ENCODE data around the gene CERK.

The CERK gene

DNA sequence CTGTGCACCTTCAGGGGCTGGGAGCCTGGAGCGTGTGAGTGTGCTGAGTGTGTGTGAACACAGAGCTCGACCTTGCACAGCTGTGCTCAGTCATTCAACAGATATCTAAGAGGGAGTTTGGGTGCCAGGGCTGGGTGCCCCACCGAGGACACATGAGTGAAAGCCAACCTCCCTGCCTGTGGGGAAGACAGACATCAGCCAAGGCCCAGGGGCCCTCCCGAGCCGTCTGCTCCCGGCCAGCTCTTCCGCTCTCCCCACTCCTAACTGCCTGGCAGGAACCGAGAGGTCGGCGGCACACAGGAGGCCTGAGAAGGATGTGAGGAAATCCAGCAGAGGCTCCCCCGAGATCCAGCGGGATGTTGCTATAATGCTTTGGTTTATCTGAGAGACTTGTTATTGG, 32.0 kb downstream of the CERK start:
- Histone ChIP-seq H3K4me2 (ENCODE audit: low read length) (no peak overlapping the region), H3K27me3 (ENCODE audit: control insufficient read depth, insufficient read depth, low read length) (no peaks in the 10 kb centered on the region), H3K9me3 (replicated peaks; ENCODE audit: low read length) (no peaks in the 10 kb centered on the region), H3K36me3 (ENCODE audit: insufficient read depth, low read length) (peaks cover 59% of the 10 kb centered on the region), H3K9ac (ENCODE audit: low read depth, low read length) (no peak overlapping the region), H3K4me3 (ENCODE audit: low read length) (no peak overlapping the region), H3K4me1 (ENCODE audit: control insufficient read depth, insufficient read depth, low read length) (no peaks in the 10 kb centered on the region)

DNA sequence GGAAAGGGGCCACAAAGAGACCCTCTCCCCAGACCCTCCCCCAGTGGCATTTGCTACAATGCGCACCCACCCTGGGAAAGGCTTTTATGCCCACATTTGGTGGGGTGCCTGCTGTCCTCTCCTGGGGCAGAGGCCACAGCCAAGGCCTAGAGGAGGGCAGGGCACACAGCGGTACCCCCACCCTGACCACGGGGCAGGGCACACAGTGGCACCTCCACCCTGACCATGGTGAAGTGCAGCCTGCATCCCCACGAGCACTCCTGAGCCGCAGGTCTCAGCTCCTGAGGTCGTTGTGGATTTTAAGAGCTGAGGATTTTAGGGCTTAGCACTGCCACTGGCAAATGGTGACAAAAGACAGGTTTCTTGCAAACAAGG, 34.1 kb downstream of the CERK start:
- Histone ChIP-seq H3K9ac (ENCODE audit: low read depth, low read length) (no peak overlapping the region), H3K27me3 (ENCODE audit: control insufficient read depth, insufficient read depth, low read length) (no peaks in the 10 kb centered on the region), H3K36me3 (ENCODE audit: insufficient read depth, low read length) (peaks cover 47% of the 10 kb centered on the region), H3K4me1 (ENCODE audit: control insufficient read depth, insufficient read depth, low read length) (no peaks in the 10 kb centered on the region), H3K4me2 (ENCODE audit: low read length) (no peak overlapping the region), H3K4me3 (ENCODE audit: low read length) (no peak overlapping the region), H3K9me3 (replicated peaks; ENCODE audit: low read length) (no peaks in the 10 kb centered on the region)

DNA sequence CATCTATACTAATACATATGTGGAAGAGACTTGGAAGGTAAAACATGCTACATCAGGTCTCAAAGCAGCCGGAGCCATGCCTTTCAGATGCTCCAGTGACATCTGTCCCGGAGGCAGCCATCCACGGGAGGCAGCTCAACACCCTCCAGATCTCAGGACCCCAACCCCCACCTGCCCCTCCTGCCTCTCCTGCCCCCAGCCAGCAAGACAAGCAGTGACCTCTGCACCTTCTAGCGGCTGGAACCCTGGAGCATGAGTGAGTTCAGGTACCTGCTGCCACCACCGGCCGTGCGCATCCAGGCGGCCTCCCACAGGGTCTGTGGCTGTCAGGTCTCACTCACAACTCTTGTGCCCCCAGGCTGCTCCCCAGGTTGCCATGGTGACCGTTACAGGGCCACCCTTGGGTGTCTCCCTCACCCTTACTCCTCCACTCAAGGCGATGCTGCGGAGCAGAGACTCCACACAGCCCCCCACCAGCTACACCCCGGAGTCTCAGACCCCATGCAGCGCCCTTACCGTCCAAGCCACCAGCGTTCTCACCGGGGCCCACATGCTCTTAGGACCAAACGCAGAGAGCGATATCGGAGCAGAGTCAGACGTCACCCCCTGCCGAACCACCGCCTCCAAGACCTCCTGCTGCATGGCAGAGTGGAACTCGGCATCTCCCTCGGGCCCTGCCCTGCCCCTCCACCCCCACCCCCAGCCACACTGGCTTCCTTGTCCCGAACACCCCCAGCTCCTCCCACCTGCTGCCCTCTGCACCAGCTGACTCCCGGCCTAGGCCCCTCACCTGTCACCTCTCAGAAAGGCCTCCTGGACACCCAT, 34.7 kb downstream of the CERK start:
- no peaks in the 10 kb centered on the region for H3K4me1 ChIP-seq (ENCODE audit: control insufficient read depth, insufficient read depth, low read length)
- H3K9ac ChIP-seq (ENCODE audit: low read depth, low read length), result no peak overlapping the region
- no peak overlapping the region for H3K4me2 ChIP-seq (ENCODE audit: low read length)
- H3K4me3 ChIP-seq (ENCODE audit: low read length), result no peak overlapping the region
- no peaks in the 10 kb centered on the region for H3K9me3 ChIP-seq (replicated peaks; ENCODE audit: low read length)
- peaks cover 43% of the 10 kb centered on the region for H3K36me3 ChIP-seq (ENCODE audit: insufficient read depth, low read length)
- no peaks in the 10 kb centered on the region for H3K27me3 ChIP-seq (ENCODE audit: control insufficient read depth, insufficient read depth, low read length)

DNA sequence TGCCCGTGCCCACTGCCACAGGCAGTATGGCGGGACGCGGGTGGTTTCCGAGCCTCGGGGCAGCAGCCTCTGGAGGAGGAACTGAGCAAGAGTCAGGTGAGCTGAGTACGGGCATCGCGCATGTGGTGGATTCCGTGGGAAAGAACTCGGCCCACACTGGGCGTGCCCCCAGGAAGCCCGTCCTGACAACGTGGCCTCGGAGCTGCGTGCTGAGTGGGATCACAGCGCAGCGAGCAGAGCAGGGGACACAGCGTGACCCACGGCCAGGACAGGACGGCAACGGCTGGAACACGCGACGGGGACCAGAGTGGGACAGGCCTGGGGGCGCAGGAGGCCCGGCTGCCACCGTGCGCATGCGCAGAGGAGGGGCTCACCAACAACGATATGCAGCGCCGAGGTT, 36.8 kb downstream of the CERK start:
- Histone ChIP-seq H3K36me3 (ENCODE audit: insufficient read depth, low read length) (peaks cover 44% of the 10 kb centered on the region), H3K9me3 (replicated peaks; ENCODE audit: low read length) (no peaks in the 10 kb centered on the region), H3K9ac (ENCODE audit: low read depth, low read length) (no peak overlapping the region), H3K4me2 (ENCODE audit: low read length) (no peak overlapping the region), H3K4me3 (ENCODE audit: low read length) (no peak overlapping the region), H3K27me3 (ENCODE audit: control insufficient read depth, insufficient read depth, low read length) (no peaks in the 10 kb centered on the region), H3K4me1 (ENCODE audit: control insufficient read depth, insufficient read depth, low read length) (no peaks in the 10 kb centered on the region)

DNA sequence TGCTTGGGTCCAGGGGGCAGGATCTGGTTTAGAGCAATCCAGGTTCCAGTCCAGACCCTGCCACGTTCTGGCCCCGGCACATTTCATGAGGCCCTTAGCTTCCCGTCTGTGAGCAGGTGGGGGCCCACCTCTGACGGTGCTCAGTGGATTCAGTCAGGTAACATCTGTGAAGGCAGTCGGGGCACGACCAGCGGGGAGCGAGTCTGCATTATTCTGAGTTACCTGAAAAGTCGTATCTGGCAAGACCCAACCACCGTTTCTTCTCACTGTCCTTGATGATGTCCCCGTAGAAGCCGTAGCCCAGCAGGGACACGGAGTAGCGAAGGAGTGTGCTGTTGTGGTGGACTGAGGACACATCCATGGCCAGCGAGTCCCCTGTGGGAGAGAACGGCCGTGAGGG, 39.0 kb downstream of the CERK start:
- Histone ChIP-seq H3K9me3 (replicated peaks; ENCODE audit: low read length) (no peaks in the 10 kb centered on the region), H3K4me3 (ENCODE audit: low read length) (no peak overlapping the region), H3K4me1 (ENCODE audit: control insufficient read depth, insufficient read depth, low read length) (no peaks in the 10 kb centered on the region), H3K27me3 (ENCODE audit: control insufficient read depth, insufficient read depth, low read length) (no peaks in the 10 kb centered on the region), H3K36me3 (ENCODE audit: insufficient read depth, low read length) (peaks cover 54% of the 10 kb centered on the region), H3K9ac (ENCODE audit: low read depth, low read length) (no peak overlapping the region), H3K4me2 (ENCODE audit: low read length) (no peak overlapping the region)

DNA sequence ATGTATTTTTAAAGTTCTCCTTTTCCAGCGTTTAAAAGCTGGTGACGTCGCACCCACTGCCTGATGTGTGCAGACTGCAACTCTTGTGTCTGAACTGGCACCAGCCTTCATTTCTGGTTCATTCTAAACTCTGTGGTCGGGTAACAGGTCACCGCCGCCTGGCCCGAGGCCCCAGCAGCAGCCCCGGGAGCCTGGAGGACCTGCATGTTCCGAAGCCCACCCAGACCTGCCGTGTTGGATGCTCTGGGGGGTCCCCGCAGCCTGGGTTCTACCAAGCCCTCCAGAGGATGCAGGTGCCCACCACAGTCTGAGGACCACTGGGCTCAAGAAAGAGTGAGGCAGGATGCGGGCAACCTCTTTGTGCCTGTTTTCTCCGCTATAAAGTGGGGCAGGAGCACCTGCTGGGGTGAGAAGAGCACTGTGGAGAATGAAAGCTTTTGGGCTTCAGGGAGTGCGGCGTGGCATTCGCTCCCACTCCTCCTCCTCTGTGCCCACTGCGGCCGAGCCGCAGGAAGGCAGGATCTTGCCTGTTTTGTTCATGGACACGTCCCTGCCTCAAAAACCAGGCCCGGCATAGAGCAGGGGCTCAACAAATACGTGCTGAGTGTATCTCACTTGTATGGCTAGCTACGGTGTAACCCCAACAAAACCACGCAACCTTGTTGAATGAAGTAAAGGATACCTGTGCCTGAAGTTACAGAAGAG, 40.1 kb downstream of the CERK start:
- Histone ChIP-seq H3K9ac (ENCODE audit: low read depth, low read length) (no peak overlapping the region), H3K27me3 (ENCODE audit: control insufficient read depth, insufficient read depth, low read length) (no peaks in the 10 kb centered on the region), H3K4me3 (ENCODE audit: low read length) (no peak overlapping the region), H3K4me2 (ENCODE audit: low read length) (no peak overlapping the region), H3K9me3 (replicated peaks; ENCODE audit: low read length) (no peaks in the 10 kb centered on the region), H3K4me1 (ENCODE audit: control insufficient read depth, insufficient read depth, low read length) (no peaks in the 10 kb centered on the region), H3K36me3 (ENCODE audit: insufficient read depth, low read length) (peaks cover 58% of the 10 kb centered on the region)

DNA sequence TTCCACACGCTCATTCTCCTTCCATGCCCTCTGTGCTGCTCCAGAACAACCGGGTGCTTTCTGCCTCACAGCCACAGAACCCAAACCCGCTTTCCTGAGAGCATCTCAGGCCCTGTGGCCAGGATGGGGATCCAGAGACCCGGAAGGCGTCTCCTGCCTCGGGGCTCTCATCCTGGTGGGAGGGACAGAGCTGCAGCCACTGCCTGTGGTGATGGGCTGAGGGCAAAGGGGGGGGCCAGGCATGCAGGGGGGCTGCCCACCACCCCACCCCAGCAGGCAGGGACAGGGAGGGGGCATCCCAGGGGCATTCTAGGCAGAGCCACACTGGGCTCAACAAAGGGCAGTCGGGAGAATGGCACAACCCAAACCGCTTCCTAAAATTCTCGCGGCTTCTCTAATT, 41.4 kb downstream of the CERK start:
- peaks cover 65% of the 10 kb centered on the region for H3K36me3 ChIP-seq (ENCODE audit: insufficient read depth, low read length)
- H3K4me2 ChIP-seq (ENCODE audit: low read length), result no peak overlapping the region
- H3K9me3 ChIP-seq (replicated peaks; ENCODE audit: low read length), result no peaks in the 10 kb centered on the region
- no peaks in the 10 kb centered on the region for H3K4me1 ChIP-seq (ENCODE audit: control insufficient read depth, insufficient read depth, low read length)
- H3K4me3 ChIP-seq (ENCODE audit: low read length), result no peak overlapping the region
- no peak overlapping the region for H3K9ac ChIP-seq (ENCODE audit: low read depth, low read length)
- H3K27me3 ChIP-seq (ENCODE audit: control insufficient read depth, insufficient read depth, low read length), result no peaks in the 10 kb centered on the region

DNA sequence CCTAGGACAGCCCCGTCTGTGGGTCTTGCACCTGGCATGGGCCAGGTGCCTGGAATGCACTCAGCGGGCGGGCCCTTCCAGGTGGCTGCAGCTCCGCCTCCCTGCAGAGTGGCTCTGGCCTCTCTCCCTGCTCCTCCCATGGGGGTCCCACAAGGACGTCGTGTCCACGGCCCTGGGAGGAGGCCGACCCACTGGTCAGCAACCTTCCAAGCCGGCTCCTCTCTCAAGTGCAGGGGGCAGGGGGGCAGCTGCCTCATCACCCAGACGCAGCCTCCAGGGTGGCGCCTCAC, 41.9 kb downstream of the CERK start:
- Histone ChIP-seq H3K9ac (ENCODE audit: low read depth, low read length) (no peak overlapping the region), H3K9me3 (replicated peaks; ENCODE audit: low read length) (no peaks in the 10 kb centered on the region), H3K4me1 (ENCODE audit: control insufficient read depth, insufficient read depth, low read length) (no peaks in the 10 kb centered on the region), H3K27me3 (ENCODE audit: control insufficient read depth, insufficient read depth, low read length) (no peaks in the 10 kb centered on the region), H3K4me2 (ENCODE audit: low read length) (no peak overlapping the region), H3K36me3 (ENCODE audit: insufficient read depth, low read length) (peaks cover 68% of the 10 kb centered on the region), H3K4me3 (ENCODE audit: low read length) (no peak overlapping the region)

DNA sequence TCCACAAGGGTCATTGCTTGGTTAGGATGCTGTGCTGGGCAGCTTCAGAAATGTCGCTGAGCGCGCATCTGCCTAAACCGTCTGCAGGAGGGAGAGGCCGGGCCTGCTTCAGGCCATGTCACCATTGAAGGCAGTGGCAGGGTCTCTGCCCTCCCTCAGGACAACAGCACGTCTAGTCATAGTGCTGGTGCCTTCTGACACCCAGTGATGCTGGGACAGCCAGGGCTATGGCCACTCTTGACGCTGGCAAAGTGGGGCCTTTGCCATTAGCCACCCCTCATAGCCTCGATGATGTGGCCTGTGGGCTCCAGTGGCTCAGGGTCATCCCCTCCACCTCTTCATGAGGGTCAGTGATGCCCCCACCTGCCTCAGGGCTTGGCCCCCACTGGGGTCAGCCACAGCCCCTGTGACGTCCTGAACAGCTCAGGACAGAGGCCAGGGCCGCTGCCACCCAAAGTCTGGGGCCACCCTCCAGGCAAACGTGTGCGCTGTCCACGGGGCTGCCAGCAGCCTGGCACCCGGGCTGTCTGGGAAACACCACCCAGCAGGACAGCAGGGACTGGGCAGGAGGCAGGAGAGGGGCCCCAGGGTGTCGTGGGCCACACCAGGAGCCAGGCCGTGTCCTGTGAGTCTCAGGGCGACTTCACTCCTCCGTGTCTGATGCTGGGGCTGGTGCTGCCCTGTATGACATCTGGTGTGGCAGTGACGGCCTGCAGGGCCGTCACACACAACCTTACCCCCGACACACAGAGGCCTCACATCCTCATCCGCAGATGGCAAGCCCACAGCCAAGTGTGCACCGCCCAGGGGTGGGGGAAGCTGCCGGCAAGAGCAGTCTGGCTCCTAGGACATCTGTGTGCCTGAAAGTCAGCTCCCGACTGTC, 42.5 kb downstream of the CERK start:
- Histone ChIP-seq H3K27me3 (ENCODE audit: control insufficient read depth, insufficient read depth, low read length) (no peaks in the 10 kb centered on the region), H3K4me3 (ENCODE audit: low read length) (no peak overlapping the region), H3K9ac (ENCODE audit: low read depth, low read length) (no peak overlapping the region), H3K4me1 (ENCODE audit: control insufficient read depth, insufficient read depth, low read length) (no peaks in the 10 kb centered on the region), H3K36me3 (ENCODE audit: insufficient read depth, low read length) (peaks cover 73% of the 10 kb centered on the region), H3K9me3 (replicated peaks; ENCODE audit: low read length) (no peaks in the 10 kb centered on the region), H3K4me2 (ENCODE audit: low read length) (no peak overlapping the region)

DNA sequence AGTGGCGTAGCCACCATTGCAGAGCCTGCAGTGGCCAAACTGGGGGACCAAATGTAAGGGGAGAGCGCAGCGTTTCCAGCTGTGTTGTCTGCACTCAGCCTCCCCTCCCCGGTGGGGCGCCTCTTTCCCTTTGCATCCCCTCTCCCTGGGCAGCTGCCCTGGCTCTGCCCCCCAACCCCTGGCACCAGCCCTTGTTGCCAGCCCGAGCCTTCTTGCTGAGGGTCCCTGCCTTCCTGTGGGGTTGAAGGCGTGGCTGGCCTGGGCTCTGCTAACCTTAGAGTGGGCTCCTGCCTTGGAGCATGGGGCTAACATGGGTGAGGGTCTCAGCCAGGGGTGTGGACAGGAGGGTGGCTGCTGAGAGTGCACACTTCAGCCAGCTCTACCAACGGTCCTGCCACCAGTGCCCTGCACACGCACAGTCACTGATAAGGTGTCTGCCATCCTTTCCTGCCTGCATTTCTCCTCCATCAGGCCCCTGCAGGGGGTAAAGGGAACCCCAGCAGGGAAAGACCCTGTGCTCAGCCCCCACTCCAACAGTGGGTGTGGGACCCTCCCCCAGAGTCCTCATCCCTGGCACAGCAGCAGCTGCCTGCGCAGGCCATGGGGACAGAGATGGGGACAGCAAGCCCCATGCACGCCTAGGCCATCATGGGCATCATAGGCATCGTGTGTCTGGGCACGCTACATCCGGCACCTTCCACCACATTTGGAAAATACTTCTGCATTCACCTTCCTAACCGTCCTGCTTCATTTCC, 43.5 kb downstream of the CERK start:
- Histone ChIP-seq H3K4me2 (ENCODE audit: low read length) (no peak overlapping the region), H3K36me3 (ENCODE audit: insufficient read depth, low read length) (peaks cover 80% of the 10 kb centered on the region), H3K9ac (ENCODE audit: low read depth, low read length) (no peak overlapping the region), H3K9me3 (replicated peaks; ENCODE audit: low read length) (no peaks in the 10 kb centered on the region), H3K4me1 (ENCODE audit: control insufficient read depth, insufficient read depth, low read length) (no peaks in the 10 kb centered on the region), H3K4me3 (ENCODE audit: low read length) (no peak overlapping the region), H3K27me3 (ENCODE audit: control insufficient read depth, insufficient read depth, low read length) (no peaks in the 10 kb centered on the region)
